Lower leg skin (tissue), 3 donors: Measurements from ENCODE around the gene CAMTA1.

ENCODE experiments used
- POLR2A ChIP-seq, 2 donors: fragments of 450-650 bp; IDR thresholded peaks; one replicate each; pipeline ENCODE4 v1.6.1; 2016 to 2017; ENCODE audit warnings: antibody characterized with exemption in 2 of 2, mild to moderate bottlenecking in 1 of 2, moderate library complexity in 1 of 2
- TF ChIP-seq, protein P1 (sequence below), 3 donors: fragments of 450-650 bp; IDR thresholded peaks; one replicate each; pipeline ENCODE4 v1.5.1; 2016; ENCODE audit warnings: antibody characterized with exemption in 3 of 3, mild to moderate bottlenecking in 3 of 3, moderate library complexity in 2 of 3

DNA sequence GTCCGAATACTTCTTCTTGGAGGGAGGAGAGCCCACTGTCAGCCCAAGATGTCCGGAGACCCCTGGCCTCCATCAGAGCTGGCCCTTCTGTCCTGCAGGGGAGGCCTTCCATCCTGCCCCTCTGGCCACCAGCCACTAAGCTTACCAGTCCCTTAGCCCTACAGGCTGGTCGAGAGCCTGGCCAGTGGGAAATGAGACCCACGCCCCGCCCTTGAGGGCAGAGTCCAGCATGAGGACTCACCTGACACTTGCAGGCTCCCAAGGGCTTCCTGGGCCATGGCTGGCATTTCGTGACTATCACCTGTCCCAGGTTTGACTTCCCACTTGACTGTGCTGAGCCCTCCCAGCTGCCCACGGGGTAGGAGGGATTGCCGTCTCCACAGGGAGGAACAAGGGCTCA is 624.0 kb downstream of the CAMTA1 start:
- TF ChIP-seq, protein P1, sequence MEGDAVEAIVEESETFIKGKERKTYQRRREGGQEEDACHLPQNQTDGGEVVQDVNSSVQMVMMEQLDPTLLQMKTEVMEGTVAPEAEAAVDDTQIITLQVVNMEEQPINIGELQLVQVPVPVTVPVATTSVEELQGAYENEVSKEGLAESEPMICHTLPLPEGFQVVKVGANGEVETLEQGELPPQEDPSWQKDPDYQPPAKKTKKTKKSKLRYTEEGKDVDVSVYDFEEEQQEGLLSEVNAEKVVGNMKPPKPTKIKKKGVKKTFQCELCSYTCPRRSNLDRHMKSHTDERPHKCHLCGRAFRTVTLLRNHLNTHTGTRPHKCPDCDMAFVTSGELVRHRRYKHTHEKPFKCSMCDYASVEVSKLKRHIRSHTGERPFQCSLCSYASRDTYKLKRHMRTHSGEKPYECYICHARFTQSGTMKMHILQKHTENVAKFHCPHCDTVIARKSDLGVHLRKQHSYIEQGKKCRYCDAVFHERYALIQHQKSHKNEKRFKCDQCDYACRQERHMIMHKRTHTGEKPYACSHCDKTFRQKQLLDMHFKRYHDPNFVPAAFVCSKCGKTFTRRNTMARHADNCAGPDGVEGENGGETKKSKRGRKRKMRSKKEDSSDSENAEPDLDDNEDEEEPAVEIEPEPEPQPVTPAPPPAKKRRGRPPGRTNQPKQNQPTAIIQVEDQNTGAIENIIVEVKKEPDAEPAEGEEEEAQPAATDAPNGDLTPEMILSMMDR (IDR thresholded peaks at IDR 0.05) = no peak
- no peak for TF ChIP-seq POLR2A (IDR thresholded peaks at IDR 0.05)
